Measurements from ENCODE around the gene ANKRD63.

ANKRD63 gene

GRCh38 chr15:40255033-40255432 is 27.8 kb downstream of the ANKRD63 start:
- DNase-seq: no peak

- DNase-seq: no peak
Measured at GRCh38 chr15:40254452-40254851, 28.4 kb downstream of the ANKRD63 start.

DNA sequence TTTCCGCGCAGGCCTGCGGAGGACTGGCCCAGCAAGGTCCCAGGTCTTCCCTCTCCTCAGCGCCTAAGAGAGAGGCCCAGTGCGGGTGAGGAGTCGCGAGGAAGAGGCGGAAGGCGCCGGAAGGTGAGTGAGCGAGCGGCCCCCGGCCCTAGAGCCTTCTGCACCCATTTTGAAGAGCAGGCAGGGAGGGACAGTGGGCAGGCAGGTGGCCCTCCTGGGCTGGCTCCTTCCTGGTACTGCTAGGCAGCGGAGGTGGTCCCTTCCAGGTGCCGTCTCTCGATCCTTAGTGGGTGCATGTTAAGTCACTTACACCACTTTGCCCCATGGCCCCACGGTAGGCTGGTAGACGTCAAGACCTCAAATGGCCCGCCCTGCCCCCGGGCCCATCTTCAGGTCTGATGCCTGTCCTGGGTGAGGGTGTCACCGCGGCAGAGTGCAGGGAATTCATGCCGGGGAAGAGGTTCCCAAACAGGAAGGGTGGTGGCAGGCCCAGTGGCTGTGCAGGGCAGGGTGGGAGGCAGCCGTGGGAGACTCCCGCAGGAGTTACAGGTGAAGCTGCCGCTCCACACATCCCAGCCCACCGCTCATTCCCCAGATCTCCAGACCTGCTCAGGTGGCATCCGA is 29.6 kb downstream of the ANKRD63 start:
- no peak for DNase-seq

- peak; percentile 33 for DNase-seq
Measured at GRCh38 chr15:40252438-40253166, 30.3 kb downstream of the ANKRD63 start.

DNA sequence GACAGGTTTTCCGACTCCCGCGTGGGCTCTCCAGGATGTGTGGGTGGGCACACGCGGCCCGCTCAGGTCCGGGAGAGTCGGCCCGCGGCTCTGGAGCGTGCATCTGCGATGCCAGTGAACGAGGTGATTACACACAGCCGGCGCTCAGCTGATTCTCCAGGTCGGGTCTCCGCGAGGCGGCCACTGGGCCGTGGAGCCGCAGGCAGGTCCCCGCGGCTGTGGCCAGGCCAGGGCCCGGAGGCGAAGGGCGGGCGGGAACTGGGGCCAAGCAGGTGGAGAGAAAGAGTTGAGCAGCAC is 30.8 kb downstream of the ANKRD63 start:
- no peak for DNase-seq

- DNase-seq: no peak
Measured at GRCh38 chr15:40251486-40252140, 31.3 kb downstream of the ANKRD63 start.

DNA sequence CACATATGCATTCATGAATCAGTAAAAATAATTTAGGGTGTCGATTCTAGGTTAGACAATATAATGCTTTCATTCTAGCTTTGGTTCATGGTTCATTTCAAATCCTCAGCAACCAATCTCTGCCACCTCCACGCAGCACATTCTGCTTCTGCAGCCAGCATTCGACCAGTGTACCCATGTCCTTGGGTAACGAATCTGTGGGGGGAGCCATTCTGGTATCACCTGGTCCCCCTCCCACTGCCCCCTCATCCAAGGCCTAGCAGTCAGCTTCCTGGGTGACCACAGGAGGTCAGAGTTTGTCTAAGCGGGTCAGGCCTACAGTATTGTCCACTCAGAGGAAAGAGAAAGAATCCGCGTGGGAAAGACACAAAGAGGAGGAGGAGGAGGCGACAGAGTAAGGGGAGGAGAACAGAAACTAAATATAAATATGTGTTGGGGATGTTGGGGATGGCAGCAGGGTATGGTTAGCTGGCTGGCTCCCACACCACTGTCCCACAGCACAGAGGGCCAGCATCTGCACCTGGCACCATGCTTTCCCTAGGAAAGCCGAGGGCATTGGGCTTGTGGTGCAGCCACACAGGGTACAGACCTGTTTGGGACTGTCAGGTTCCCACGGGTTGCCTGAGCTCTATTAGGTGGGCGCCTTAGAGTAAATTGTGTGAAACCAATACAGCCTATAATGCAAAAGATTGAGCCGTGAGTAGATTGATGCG is 31.9 kb downstream of the ANKRD63 start:
- DNase-seq: no peak

DNA sequence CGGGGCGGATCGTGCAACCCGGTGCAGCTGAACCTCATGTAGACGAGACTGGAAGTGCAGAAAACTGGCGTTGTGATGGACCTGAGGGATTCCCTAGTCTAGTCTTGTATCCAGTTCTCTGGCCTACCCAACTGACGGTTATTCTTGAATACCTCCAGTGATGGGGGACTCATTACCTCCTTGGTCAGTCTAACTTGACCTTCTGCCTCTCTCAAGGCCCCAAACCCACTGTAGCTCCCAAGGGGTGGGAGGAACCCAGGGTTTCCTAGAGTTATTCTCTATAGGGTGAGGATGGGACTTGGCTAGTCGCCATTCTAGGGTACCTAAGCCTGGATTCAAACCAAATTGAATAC is 32.6 kb downstream of the ANKRD63 start:
- DNase-seq: no peak

DNA sequence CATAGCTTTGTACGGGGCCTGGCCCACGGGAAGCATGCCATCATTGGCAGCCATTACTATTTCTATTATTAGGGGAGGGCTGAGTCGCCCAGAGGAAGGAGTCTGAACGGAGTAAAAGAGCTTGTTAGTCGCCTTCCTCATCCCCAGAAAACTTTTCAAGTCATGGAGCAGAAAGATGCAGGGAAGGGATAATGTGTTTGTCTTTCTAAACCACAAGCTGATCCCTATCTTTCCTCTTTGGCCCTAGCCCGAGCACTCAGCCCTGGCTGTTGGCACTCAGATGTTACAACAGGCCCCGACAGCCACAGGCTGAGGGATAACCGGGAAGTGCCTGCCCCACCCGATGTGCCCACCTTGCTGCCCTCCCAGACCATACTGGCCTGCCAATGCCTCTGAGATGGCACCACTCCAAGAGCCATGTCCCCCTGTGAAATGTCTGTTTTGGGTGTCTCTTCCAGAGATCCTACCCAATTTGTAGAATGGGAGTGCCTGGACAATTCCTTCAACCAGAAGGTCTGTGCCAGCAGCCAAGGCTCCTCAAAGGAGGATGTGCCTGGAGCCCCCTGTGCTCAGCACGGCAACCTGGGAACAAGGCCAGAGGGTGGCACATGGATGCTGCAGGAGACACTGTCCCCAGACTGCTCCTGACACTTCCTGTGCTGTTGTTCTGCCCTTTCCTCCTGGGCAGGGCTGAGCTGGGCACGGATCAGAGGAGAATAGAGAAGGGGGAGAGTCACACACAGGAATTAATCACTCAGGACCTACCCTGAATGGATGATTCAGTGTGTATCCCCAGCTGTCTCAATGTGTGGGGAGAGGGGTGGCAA is 33.2 kb downstream of the ANKRD63 start:
- no peak for DNase-seq

DNA sequence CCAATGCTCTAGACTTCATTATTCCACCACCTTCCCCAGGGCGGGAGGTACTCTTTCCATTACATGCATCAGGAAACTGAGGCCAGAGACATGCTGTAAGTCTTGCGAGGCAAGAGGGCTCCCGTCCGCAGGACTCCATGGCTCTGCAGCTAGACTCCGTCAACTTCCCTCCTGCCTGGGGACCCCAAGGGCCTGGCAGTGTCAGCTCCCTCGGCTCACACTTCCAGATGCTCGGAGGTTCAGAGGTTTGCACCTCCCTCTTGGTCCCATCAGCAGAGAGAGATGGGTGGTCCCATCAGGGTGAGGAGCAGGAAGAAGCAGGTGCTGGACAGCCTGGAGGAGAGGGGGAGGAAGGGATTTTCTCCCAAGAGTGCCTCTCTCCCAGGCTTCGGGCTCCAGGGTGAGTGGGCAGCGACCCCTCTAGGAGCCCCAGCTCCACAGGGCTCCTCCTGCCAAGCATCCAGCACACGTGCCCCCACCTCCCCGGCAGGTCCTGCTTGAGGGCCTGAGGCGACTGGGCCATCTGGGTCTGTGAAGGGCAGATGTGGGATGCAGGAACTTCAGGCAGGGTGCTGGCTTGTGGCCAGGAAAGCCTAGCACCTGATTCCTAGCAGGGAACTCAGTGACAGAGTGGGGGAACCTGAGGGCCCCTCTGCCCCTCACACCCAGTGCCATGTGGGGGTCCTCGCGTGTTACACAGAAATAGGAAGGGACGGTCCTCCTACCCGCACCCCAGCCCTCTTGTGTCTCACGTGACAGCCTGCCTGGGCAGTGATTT is 34.7 kb downstream of the ANKRD63 start:
- no peak for DNase-seq

- DNase-seq: no peak
Measured at GRCh38 chr15:40247406-40247971, 35.4 kb downstream of the ANKRD63 start.

DNA sequence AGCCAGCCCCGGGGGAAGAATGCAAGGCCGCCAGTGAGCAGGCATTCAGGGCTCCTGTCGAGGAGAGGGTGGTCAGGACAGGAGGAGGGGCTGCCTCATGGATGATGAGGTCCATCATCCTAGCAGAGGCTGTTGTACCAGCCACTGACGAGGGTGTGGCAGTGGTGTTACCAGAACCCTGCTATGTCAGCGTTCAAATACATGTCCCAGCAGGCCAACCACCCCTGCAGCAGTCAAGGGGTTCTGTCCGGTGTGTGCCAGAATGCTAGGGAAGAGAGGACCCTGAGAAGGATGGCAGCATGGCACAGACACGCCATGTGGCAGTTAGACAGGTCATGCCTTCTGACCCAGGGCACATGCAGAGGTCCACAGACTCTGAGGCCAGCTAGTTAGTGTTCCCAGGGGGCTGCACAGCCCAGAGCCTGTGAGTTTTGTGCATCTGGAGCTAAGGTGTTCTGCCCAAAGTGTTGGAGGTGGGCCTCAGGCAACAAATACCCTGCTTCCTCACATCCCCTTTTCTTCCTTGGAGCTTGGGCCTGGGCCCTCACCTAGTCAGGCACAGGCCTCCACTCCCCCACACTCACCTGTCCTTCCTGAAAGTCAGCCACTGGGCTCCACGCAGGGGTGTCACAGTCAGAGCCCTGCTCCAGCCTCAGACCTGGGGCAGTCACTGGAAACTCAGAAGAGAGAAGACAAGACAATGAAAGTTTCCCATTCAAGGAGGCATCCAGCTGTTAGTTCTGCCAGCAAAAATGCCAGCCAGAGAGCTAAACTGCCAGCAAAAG is 36.2 kb downstream of the ANKRD63 start:
- DNase-seq: no peak

- DNase-seq: no peak
Measured at GRCh38 chr15:40245666-40246450, 37.0 kb downstream of the ANKRD63 start.

DNA sequence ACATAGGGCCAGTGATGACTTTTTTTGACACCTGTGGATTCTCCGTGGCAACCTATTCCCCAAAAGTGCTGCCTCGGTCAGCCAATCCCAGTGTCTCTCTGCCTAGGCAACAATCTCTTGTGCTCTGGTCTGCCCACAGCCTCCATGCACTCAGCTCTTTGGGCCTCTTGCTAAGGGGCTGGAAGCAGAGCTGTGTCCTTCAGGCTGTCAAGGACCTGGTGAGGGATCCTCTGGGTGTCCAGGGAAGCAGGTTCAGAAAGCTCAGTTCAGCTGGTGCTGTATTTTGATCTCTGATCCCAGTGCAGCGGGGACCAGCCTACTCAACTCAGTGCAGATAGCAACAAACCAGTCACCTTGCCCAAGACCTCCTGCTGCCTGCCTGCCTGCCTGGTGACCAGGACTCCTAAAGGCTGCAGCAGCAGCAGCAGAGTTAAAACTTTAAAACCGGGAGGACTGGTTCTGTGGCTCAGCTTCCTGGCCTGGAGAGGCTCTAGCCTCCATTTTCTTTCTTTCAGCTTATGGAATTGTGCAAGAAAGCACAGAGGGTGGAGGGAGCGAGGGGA is 37.8 kb downstream of the ANKRD63 start:
- DNase-seq: no peak

- no peak for DNase-seq
Measured at GRCh38 chr15:40243126-40243810, 39.6 kb downstream of the ANKRD63 start.

DNA sequence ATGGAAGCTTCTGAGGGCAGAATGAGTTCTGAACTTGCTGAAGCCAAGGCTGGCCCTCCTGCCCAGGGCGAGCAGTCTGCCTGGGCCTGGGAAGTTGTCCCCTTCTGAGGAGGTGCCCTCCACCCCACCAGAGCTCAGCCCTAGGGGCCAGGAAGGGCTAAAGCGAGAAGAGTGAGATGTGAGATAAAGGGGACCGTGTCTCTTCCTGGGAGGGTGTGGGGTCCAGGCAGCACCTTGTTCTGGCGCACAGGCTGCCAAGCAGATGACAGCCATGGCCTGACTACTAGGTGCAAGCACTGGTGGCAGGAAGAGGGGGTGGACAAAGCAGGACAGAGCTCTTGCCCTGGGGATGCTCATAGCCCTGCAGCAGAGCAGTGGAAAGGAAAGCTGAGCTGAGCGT is 40.3 kb downstream of the ANKRD63 start:
- no peak for DNase-seq

DNA sequence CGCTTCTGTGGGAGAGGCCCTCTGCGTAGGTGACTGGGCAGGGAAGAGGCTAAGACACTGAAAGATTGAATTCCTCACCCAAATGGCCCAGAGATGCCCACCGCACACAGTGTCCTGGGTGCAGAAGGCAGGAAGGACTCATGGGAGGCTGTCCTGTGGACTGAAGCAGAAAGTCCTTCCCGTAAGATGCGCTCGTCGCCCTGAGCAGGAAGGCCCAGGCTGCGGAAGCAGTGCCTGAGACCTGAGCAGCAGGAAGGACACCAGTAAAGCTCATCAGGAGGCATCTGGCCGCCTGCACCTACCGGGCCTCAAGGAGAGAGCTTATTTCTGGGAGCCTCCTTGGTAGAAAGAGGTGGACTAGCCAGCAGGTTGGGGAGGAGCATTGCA is 40.7 kb downstream of the ANKRD63 start:
- no peak for DNase-seq

- DNase-seq: no peak
Measured at GRCh38 chr15:40241269-40242212, 41.3 kb downstream of the ANKRD63 start.

Data from NCI-H774 (cell line).